Astrocyte of the hippocampus (primary cell): ENCODE measurements around the gene SNED1.

Experiments
- DNase-seq: peaks from one replicate; pipeline ENCODE4 v3.0.0; 2011; ENCODE audit warnings: low read depth, low spot score

SNED1 gene

DNA sequence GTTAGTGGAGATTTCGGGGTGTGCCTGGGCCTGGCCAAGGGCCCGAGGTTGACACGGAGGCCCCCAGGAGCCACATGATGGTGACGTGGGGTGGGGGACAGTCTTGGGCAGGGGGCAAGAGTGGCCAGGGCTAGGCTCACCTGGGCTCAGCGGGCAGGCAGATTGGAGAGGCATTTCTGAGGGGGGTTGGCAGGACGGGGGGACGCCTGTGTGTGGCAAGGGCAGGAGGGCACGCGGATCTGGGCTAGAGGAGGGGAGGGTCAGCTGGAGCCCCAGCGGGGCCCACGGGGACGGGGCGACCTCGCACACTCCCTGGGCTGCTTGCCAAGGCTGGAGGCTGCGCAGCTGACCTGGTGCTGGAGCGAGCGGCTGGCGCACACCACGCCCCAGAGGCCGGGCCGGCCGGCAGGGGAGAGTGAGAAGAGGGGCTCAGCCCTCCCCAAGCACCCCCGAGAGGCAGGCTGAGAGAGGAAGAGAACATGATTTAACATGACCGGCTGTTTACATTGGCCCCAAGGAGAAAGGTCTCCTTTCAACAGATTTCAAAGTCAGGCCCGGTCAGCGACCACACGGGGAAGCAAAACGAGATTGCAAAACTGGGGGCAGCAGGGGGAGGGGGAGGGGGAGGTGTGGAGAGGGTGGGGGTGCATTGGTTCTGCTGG, 38.0 kb upstream of the SNED1 start:
- DNase-seq, result peak; percentile 49

DNA sequence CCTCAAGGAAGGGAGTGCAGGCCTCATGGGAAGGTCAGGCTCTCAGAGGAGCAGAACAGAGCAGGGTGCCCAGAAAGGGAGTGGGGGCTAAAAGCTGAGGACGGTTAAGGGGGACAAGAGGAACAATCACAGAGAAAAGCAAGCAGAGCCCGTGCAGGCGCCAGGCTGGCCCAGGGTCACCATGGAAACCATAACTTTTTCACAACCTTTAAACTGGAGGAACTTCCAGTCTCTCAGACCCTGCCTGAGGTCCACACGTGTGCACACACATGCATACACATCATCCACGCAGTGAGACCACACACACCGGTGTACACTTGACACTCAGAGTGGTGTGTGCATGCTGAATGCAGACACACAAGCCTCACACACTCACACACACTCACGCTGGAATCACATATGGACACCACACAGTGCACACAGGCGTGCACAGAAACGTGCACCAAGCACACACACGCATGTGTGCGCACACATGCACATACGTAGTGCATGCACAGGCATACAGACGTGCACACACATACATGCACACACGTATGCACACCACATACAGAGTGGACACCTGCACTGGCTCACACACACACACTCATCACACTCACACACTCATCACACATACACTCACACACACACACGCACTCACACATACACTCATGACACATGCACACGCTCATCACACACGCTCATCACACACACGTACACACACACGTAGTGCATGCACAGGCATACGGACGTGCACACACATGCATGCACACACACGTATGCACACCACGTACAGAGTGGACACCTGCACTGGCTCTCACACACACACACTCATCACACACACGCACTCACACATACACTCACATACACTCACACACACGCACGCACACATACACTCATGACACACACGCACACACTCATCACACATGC, 37.2 kb upstream of the SNED1 start:
- peak; percentile 29 for DNase-seq

DNA sequence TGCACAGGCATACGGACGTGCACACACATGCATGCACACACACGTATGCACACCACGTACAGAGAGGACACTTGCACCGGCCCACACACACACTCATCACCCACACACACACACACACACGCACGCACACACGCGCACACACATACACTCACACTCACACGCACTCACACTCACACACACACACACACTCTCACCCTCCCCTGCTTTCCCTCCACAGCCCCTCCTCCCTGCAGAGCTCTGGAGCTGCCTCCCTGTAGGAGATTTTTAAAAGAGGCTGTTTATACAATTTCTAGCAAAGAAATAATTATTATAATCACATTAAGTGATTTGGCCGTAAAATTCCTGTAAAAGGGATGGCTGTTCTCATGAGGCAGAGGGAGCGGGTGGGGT, 36.5 kb upstream of the SNED1 start:
- no peak for DNase-seq

DNA sequence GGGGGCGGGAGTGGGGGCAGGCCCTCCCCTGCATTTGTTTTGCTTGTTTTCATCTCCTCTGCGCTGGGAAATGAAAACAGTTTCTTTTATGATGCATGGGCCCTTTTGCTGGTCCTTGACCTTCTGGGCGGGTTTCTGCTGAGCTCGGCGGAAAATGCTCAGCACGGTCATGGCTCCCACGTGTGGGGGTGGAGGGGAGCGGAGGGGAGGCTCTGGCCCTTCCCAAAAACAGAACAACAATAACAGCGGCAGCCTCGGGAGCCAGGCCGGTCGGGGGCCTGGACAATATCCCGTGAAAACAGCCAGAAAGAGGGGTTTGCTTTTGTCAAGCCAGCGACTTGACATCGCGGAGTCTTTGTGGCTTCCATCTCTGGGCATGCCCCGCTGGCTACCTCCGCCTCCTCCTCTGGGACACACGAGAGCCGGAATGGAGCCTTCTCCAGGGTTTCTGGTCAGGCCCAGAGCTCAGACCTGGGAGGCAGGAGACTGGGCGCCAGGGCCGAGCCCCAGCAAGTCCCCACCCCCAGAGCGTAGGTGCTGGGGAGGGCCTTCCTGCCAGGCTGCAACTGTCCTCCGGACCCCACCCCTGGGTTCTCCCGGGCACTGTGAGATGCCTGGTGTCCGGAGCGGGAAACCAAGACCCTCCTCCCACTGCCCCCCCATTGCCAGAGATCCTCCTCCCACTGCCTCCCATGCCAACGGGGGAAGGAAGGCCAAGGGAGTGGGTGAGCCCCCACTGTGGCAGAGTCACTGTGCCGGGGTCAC, 35.9 kb upstream of the SNED1 start:
- peak; percentile 60 for DNase-seq

DNA sequence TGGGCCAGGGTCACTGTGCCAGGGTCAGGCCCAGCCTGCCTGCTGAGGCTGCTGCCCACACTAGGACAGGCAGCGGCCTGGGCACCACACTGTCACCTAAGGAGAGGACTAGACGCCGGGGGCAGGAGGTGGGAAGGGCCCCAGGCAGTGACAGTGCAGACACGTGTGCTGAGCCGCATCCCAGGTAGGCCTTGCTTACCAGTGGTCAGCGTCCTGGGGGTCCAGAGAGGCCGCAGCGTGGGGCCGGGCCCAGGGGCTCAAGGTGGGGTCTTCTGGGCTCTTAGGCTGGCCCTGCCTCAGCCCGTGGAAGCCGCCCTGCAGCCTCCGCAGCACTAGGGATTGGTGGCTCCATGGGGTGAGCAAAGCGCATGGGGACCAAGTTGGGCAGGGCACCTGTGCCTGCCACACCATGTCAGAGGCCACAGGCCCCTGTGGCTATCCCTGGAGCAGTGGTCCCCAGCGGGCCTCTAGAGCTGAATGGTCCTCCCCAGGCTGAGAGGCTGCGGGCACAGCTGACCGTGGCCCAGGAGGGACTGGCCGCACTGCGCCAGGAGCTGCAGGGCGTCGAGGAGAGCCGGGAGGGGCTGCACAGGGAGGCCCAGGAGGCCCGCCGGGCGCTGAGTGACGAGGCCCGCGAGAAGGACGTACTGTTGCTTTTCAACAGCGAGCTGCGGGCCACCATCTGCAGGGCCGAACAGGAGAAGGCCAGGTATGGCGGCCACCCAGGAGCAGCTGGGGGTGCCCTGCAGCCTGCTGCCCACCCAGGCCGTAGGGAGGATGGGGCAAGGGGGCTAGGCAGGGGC, 35.2 kb upstream of the SNED1 start:
- no peak for DNase-seq

DNA sequence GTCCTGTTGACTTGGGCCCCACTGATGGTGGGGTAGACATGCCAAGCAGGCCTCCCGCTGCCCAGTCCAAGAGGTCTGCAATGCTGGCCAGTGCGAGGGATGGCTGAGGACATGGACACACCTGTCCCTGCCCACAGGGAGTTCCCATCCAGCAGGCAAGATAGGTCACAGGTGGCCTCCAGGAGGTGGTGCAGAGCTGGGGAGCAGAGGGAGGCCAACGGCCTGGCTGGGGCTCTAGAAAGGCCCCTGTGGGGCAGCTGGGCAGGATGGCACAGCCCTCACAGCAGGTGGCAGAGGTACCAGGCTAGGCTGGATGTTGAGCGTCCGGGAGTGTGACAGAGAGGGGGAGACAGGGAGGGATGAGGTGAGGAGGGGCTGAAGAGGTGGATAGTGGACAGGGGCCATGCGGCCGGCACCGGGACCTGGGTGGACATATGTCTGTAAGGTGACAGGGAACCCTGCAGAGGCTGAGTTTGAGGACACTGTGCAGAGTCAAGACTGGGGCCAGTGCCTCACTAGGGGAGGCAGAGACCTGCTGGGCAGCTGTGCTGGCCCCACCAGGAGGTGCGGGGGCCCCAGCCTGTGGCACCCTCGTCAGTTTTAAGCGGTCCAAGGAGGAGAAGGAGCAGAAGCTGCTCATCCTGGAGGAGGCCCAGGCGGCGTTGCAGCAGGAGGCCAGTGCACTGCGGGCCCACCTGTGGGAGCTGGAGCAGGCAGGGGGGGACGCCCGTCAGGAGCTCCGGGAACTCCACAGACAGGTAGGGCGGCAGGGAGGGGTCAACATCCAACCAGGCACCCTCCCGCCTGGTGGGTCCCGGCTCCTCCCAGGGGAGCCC, 34.3 kb upstream of the SNED1 start:
- DNase-seq, result no peak

DNA sequence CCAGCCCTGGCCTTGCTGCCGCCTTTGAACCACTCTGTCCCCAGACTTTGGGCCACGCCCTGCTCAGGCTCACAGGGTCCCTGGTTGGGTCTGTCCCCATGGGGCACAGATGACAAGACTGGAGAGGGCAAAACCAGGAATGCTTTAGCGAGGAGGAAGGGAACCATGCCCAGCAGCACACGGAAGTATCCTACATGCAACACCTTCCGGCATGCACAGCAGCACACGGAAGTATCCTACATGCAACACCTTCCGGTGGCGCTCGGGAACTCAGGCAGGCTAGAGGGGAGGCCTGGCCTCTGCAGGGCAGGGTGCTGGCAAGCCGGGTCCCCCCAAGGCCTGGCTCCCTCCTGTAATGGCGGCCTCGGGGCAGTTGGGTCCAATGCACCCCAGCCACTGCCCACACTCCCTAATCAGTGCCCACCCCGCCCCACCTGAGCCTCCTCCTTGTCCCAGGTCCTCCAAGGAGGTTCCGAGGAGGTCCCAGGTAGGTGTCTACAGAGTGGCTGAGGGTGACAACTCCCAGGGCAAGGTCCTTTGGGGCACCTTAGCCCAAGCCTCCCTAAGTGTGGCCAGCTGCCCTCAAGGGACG, 33.6 kb upstream of the SNED1 start:
- DNase-seq, result no peak

DNA sequence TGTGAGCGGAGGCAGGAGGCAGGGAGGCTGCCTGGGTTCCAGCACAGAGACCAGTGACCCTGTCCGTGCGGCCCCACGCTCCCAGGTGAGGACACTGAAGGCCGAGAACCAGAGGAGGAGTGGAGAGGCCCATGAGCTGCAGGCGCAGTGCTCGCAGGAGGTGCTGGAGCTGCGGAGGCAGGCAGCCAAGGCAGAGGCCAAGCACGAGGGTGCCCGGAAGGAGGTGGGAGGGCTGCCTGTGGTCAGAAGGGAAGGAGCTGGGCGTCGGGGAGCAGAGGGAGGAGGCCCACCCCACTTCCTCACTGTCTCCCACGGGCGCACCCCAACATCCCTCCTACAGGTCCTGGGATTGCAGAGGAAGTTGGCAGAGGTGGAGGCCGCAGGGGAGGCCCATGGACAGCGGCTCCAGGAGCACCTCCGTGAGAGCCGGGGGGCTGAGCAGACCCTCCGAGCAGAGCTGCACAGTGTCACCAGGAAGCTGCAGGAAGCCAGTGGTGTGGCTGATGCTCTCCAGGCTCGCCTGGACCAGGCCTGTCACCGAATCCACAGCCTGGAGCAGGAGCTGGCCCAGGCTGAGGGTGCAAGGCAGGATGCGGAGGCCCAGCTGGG, 33.0 kb upstream of the SNED1 start:
- no peak for DNase-seq

DNA sequence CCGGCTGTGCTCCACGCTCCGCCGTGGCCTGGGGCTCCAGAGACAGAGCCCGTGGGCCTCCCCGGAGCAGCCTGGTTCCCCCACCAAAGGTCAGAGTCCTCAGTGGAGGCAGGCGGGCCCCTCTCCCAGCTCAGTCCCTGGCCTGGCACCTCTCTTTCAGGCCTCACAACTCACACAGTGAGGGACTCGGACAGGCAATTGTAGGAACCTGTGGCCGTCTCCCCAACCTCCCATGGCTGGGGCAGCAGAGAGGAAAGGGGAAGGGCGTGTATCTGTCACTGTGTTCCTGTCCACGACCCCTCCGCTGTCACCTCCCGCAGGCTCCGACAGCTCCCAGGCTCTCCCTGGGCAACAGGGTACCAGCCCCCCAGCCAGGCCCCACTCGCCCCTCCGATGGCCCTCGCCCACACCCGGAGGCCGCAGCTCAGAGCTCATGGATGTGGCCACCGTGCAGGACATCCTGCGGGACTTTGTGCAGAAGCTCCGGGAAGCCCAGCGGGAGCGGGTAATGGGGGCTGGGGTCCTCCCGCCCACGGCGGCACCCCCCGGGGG, 32.4 kb upstream of the SNED1 start:
- DNase-seq, result no peak

DNA sequence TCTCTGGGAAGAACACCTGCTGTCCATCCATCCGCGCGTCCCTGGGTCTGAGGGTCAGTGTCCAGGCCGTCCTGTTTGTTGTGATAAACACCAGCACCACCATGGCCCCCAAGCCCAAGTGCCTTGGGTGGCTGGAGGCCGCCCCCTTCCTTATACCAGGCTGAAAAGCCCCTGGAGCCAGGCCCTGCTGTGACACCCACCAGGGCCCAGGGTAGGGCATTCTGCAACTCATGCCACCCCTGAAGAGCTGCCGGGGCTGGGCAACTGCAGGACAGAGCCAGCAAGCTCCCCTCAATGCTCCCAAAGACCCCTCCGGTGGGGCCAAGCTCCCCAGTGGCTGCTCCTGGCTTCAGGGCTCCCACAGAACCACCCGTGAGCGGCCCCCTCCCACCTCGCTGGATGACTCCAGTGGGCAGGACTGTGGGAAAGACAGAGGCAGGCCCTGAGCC, 31.9 kb upstream of the SNED1 start:
- DNase-seq, result no peak

DNA sequence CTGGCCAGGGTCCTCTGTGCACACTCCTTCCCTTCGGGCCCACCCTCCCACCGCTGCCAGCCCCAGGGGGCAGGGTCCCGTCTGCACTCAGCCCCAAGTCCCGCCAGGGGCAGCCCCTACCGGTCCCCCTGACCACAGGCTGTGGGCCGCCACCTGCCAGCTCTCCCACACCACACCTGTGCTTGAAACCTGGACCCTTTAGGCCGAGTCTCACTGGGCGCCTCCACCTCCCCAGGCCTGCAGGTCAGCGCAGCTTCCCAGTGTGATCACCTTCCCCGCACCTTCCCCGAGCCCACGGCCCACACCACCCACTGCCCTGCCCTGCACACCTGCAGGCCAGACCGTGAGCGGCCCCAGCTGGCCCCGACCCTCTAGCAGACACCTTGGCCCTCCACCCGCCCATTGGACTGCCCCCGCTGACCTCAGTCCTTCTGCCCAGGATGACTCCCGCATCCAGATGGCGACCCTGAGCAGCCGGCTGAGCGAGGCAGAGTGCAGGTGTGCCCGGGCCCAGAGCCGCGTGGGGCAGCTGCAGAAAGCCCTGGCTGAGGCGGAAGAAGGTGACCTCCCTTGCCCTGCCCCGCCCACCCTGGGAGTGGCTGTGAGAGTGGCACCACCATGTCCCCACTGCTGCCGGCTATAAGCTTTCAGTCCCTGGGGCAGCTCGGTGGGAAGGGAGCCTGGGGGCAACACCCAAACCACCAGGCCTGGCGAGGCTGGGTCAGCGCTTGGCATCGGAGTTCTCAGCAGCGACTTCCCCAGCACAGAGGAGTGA, 31.3 kb upstream of the SNED1 start:
- DNase-seq, result no peak

DNA sequence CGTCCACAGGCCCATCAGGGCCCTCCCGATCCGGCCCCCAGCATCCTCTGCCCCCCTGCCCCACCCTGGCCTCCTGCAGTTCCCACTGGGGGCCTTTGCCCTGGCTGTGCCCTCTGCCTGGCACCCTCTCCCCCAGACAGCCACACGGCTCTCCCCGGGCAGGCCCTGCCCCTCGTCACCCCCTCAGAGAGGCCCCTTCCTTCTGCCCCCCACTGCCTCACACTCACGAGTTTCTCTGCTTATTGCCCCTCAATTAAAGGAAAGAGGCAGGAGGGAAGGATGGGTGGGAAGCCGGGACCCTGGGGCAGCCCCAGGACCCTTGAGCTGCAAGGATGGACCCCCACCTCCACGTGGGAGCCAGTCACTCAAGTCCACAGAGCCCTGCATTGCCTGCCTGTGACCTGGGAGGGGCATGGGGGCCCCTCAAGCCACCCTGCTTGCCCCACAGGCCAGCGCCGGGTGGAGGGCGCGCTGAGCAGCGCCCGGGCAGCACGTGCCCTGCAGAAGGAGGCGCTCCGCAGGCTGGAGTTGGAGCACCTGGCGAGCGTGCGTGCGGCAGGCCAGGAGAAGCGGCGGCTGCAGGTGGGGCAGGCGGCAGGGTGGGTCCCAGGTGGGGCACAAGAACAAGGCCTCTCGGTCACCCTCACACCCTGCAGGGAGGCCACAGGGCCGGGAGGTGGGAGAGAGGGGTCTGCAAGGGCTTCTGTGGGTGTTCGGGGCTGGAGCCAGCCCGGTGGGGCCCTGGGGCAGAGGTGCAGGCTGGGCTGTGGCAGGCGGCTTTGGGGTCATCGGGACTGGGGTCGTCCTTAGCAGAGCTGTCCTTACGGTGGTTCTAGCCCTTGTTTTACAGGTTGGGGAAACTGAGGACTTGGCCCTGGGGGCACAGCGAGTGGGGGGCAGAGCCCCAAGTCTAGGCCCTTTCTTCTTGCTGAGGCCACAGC, 30.5 kb upstream of the SNED1 start:
- DNase-seq, result no peak

DNA sequence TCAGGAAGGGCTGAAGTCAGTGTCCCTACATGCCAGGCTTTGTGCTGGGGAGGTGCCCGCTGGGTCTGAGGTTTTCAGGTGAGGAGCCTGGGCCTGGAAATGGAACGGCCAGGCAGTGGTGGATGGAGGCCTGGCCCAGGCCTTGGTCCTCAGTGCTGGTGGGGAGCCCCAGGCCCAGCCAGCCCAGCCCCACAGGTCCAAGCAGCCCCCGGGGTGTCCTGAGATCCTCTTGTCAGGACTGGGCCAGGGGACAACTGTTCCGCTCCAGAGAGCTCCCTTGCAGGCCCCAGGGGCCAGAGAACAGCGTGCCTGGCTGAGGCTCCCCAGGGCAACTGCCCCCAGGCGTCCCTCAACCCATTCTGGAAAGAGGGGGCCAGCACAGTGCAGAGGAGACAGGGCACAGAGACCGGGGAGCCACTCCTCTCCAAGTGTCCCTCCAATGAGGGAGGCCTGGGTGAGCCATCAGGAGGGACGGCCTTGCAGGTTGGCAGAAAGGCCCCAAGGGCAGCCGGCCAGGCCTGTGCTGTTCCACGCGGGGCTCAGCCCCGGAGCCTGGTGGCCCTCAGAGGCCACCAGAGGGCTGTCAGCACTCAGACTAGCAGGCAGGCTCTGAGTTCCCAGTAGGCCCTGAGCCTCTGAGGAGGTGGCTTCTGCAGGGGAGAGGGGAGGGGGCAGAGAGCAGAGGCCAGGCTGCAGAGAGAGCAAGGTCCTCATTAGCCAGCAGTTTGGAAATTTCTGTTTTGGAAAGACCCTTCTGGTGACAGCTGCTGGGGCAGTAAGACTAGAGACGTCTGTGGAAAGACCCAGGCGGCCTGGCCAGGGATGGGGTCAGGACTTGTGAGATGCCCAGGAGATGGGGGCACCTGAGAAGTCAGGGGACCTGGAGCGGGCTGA, 29.4 kb upstream of the SNED1 start:
- no peak for DNase-seq

DNA sequence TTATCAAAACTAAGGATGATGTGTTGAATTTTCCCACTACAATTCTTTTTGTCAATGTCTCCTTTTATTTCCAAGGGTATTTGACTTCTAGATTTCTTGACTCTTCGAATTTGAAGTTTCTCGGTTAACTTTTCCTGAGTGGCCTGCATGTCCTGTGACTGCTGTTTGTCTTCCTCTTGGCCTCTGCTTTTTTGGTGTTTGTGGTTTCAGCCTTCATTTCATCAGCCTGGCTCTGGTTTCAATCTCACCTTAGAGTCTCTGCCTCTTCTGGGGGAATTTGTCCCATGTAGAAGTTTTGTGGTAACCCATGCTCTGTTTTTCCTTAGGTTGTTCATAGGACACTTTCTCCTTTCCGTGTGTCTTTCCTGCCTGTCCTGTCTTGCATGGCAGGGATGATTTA, 28.3 kb upstream of the SNED1 start:
- no peak for DNase-seq

DNA sequence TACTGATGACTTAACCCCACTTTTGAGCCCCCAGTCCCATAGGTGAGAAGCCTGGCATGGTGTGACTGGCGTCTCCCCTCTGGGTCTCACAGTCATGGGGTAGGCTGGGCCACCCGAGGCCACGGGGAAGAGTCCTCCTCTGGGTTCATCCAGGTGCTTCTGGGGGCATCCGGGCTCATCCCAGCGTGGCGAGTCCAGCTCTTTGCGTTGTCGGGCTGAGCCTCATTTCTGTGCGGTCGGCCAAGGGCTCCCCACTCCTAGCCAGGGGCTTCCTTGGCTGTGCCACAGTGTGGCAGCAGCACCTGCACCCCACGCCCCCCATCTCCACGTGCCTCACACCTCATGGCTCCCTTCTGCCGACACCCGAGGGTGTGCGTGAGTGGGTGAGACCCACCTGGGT, 27.6 kb upstream of the SNED1 start:
- DNase-seq, result no peak

DNA sequence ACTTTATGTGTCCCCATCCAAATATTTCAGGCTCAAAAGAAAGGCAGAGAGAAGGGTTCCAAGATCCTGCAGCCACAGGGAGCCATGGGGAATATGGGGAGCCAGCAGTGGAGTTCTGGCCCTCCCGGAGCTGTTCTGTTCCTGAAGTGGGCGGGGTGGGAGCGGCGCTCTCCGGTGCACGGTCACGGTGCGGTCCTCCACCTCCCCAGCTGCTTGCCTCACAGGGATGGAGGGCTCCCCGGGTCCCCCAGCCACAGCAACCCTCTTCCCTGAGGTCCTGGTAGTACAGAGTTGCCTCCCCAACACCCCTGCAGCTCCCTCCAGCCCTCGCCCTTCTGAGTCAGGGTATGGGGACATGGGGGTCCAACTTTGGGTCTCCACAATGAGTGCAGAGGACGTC, 26.2 kb upstream of the SNED1 start:
- no peak for DNase-seq
